ENCODE measurements around the gene ZBTB20. TPM values are rescaled to one million over a fixed set of nuclear protein-coding genes. Genes with fewer than 3 reads are reported as not detected.

The ZBTB20 gene
- total RNA-seq, 1 donor = 32.9 TPM

- no peak overlapping the region for H3K4me3 ChIP-seq (ENCODE audit: insufficient read depth, low read length)
- H3K4me2 ChIP-seq (ENCODE audit: insufficient read depth, low read length) = no peak overlapping the region
- no peak overlapping the region for H2AFZ ChIP-seq (ENCODE audit: low read length)
- no peaks in the 10 kb centered on the region for H3K9me3 ChIP-seq (ENCODE audit: low read depth, low read length)
- no peak for TF ChIP-seq CTCF (IDR thresholded peaks at IDR 0.05; ENCODE audit: extremely low read depth, low read depth, low read length)
- H3K27ac ChIP-seq (ENCODE audit: low read depth, low read length) = no peak overlapping the region
- no peak for DNase-seq (ENCODE audit: insufficient read length, low spot score, missing footprints)
- H4K20me1 ChIP-seq (ENCODE audit: insufficient read depth, low read length) = no peaks in the 10 kb centered on the region
- H3K36me3 ChIP-seq (ENCODE audit: insufficient read depth, low read length) = no peaks in the 10 kb centered on the region
- no peaks in the 10 kb centered on the region for H3K27me3 ChIP-seq (ENCODE audit: insufficient read depth, low read length)
- no peaks in the 10 kb centered on the region for H3K79me2 ChIP-seq (ENCODE audit: insufficient read depth, low read length)
- H3K4me1 ChIP-seq (ENCODE audit: insufficient read depth, low read length) = no peaks in the 10 kb centered on the region
Measured at GRCh38 chr3:114370537-114371174, 776.4 kb downstream of the ZBTB20 start.

- no peak overlapping the region for H3K27ac ChIP-seq (ENCODE audit: low read depth, low read length)
- H4K20me1 ChIP-seq (ENCODE audit: insufficient read depth, low read length) = peaks cover 8% of the 10 kb centered on the region
- H2AFZ ChIP-seq (ENCODE audit: low read length) = no peak overlapping the region
- no peaks in the 10 kb centered on the region for H3K27me3 ChIP-seq (ENCODE audit: insufficient read depth, low read length)
- TF ChIP-seq CTCF (IDR thresholded peaks at IDR 0.05; ENCODE audit: extremely low read depth, low read depth, low read length) = no peak
- no peaks in the 10 kb centered on the region for H3K36me3 ChIP-seq (ENCODE audit: insufficient read depth, low read length)
- no peak overlapping the region for H3K4me2 ChIP-seq (ENCODE audit: insufficient read depth, low read length)
- DNase-seq (ENCODE audit: insufficient read length, low spot score, missing footprints) = no peak
- no peaks in the 10 kb centered on the region for H3K9me3 ChIP-seq (ENCODE audit: low read depth, low read length)
- H3K4me3 ChIP-seq (ENCODE audit: insufficient read depth, low read length) = no peak overlapping the region
- peaks cover 11% of the 10 kb centered on the region for H3K4me1 ChIP-seq (ENCODE audit: insufficient read depth, low read length)
- no peaks in the 10 kb centered on the region for H3K79me2 ChIP-seq (ENCODE audit: insufficient read depth, low read length)
Measured at GRCh38 chr3:114365909-114366308, 781.2 kb downstream of the ZBTB20 start.

- no peaks in the 10 kb centered on the region for H3K36me3 ChIP-seq (ENCODE audit: insufficient read depth, low read length)
- TF ChIP-seq CTCF (IDR thresholded peaks at IDR 0.05; ENCODE audit: extremely low read depth, low read depth, low read length) = no peak
- H2AFZ ChIP-seq (ENCODE audit: low read length) = no peak overlapping the region
- H3K4me2 ChIP-seq (ENCODE audit: insufficient read depth, low read length) = no peak overlapping the region
- DNase-seq (ENCODE audit: insufficient read length, low spot score, missing footprints) = no peak
- peaks cover 11% of the 10 kb centered on the region for H3K4me1 ChIP-seq (ENCODE audit: insufficient read depth, low read length)
- H3K27ac ChIP-seq (ENCODE audit: low read depth, low read length) = no peak overlapping the region
- H3K27me3 ChIP-seq (ENCODE audit: insufficient read depth, low read length) = no peaks in the 10 kb centered on the region
- no peaks in the 10 kb centered on the region for H3K9me3 ChIP-seq (ENCODE audit: low read depth, low read length)
- H4K20me1 ChIP-seq (ENCODE audit: insufficient read depth, low read length) = peaks cover 8% of the 10 kb centered on the region
- no peak overlapping the region for H3K4me3 ChIP-seq (ENCODE audit: insufficient read depth, low read length)
- H3K79me2 ChIP-seq (ENCODE audit: insufficient read depth, low read length) = no peaks in the 10 kb centered on the region
Measured at GRCh38 chr3:114364806-114365654, 782.1 kb downstream of the ZBTB20 start.

GRCh38 chr3:114363554-114364202, 783.4 kb downstream of the ZBTB20 start:
- no peak for TF ChIP-seq CTCF (IDR thresholded peaks at IDR 0.05; ENCODE audit: extremely low read depth, low read depth, low read length)
- H3K27me3 ChIP-seq (ENCODE audit: insufficient read depth, low read length) = no peaks in the 10 kb centered on the region
- no peak overlapping the region for H2AFZ ChIP-seq (ENCODE audit: low read length)
- peak overlapping the region; percentile 25 for H3K27ac ChIP-seq (ENCODE audit: low read depth, low read length)
- H4K20me1 ChIP-seq (ENCODE audit: insufficient read depth, low read length) = peaks cover 8% of the 10 kb centered on the region
- DNase-seq (ENCODE audit: insufficient read length, low spot score, missing footprints) = no peak
- H3K4me2 ChIP-seq (ENCODE audit: insufficient read depth, low read length) = no peak overlapping the region
- H3K9me3 ChIP-seq (ENCODE audit: low read depth, low read length) = no peaks in the 10 kb centered on the region
- peaks cover 11% of the 10 kb centered on the region for H3K4me1 ChIP-seq (ENCODE audit: insufficient read depth, low read length)
- H3K4me3 ChIP-seq (ENCODE audit: insufficient read depth, low read length) = no peak overlapping the region
- H3K79me2 ChIP-seq (ENCODE audit: insufficient read depth, low read length) = no peaks in the 10 kb centered on the region
- no peaks in the 10 kb centered on the region for H3K36me3 ChIP-seq (ENCODE audit: insufficient read depth, low read length)
